ENCODE results near the gene IQCK. TPM values are rescaled to one million over a fixed set of nuclear protein-coding genes. Genes with fewer than 3 reads are reported as not detected.

The IQCK gene
- total and polyA plus RNA-seq, 2 experiments from 2014 or later = 13.2 to 13.9 TPM

- H3K4me1 ChIP-seq (ENCODE audit: low read depth) = no peaks in the 10 kb centered on the region
- H3K27ac ChIP-seq = no peak overlapping the region
- H3K36me3 ChIP-seq = no peaks in the 10 kb centered on the region
- DNase-seq (ENCODE audit: low read depth in 1 of 2, low spot score in 1 of 2) = no peak
- no peaks in the 10 kb centered on the region for H3K27me3 ChIP-seq
- no peaks in the 10 kb centered on the region for H3K9me3 ChIP-seq (ENCODE audit: low read depth)
- no peak overlapping the region for H3K4me3 ChIP-seq
- TF ChIP-seq CTCF (IDR thresholded peaks at IDR 0.05; ENCODE audit: low read depth, low read length) = no peak
Observed at GRCh38 chr16:19850131-19850817, 132.2 kb downstream of the IQCK start.

DNA sequence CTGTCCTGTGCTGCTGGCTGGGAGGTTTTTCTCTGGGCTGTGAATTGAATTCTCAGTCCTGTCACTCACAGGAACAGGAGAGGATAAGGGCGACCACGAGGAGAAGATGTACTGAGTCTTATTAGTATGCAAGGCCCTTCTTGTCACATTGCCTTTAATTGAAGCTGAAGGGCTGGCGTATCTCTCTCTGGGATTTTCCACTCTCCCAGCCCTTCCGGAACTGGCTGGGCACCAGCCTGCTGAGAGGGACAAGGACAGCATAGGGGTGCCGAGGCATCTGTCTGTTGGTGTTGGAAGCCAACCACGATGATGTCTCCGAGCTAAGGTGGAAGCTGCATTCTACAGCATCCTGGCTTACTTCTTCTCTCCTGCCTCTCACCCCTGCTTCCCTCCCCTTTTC lies 133.4 kb downstream of the IQCK start:
- DNase-seq (ENCODE audit: low read depth in 1 of 2, low spot score in 1 of 2) = no peak
- Histone ChIP-seq H3K4me3 (no peak overlapping the region), H3K4me1 (ENCODE audit: low read depth) (no peaks in the 10 kb centered on the region), H3K9me3 (ENCODE audit: low read depth) (no peaks in the 10 kb centered on the region), H3K27ac (no peak overlapping the region), H3K36me3 (no peaks in the 10 kb centered on the region), H3K27me3 (no peaks in the 10 kb centered on the region)
- no peak for TF ChIP-seq CTCF (IDR thresholded peaks at IDR 0.05; ENCODE audit: low read depth, low read length)

GRCh38 chr16:19853132-19853741 lies 135.2 kb downstream of the IQCK start:
- Histone ChIP-seq H3K9me3 (ENCODE audit: low read depth) (no peaks in the 10 kb centered on the region), H3K36me3 (no peaks in the 10 kb centered on the region), H3K27me3 (no peaks in the 10 kb centered on the region), H3K27ac (no peak overlapping the region), H3K4me3 (no peak overlapping the region), H3K4me1 (ENCODE audit: low read depth) (no peaks in the 10 kb centered on the region)
- DNase-seq (ENCODE audit: low read depth in 1 of 2, low spot score in 1 of 2) = no peak
- TF ChIP-seq CTCF (IDR thresholded peaks at IDR 0.05; ENCODE audit: low read depth, low read length) = no peak

- H3K36me3 ChIP-seq = no peaks in the 10 kb centered on the region
- H3K27ac ChIP-seq = no peak overlapping the region
- H3K9me3 ChIP-seq (ENCODE audit: low read depth) = no peaks in the 10 kb centered on the region
- H3K27me3 ChIP-seq = no peaks in the 10 kb centered on the region
- no peak for TF ChIP-seq CTCF (IDR thresholded peaks at IDR 0.05; ENCODE audit: low read depth, low read length)
- no peak for DNase-seq (ENCODE audit: low read depth in 1 of 2, low spot score in 1 of 2)
- H3K4me1 ChIP-seq (ENCODE audit: low read depth) = no peaks in the 10 kb centered on the region
- H3K4me3 ChIP-seq = no peak overlapping the region
Observed at GRCh38 chr16:19853742-19854542, 135.9 kb downstream of the IQCK start.

DNA sequence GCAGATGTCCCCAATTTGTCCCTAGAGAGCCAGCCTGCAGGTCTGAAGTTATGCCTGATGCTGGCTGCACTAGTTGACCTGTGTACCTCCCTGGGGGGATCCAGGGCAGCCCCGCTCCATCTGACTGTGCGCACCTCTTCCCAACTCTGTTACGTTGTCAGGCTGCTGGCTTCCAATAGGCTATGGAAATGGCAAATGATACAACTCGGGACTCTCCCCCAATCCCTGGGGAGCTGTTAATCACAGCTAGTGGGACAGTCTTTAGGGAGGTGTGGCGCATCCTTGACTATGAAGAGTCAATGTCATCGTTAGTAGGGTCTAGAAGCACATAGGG lies 136.4 kb downstream of the IQCK start:
- TF ChIP-seq CTCF (IDR thresholded peaks at IDR 0.05; ENCODE audit: low read depth, low read length) = no peak
- DNase-seq (ENCODE audit: low read depth in 1 of 2, low spot score in 1 of 2) = no peak
- no peaks in the 10 kb centered on the region for H3K36me3 ChIP-seq
- no peaks in the 10 kb centered on the region for H3K27me3 ChIP-seq
- H3K4me3 ChIP-seq = no peak overlapping the region
- no peaks in the 10 kb centered on the region for H3K4me1 ChIP-seq (ENCODE audit: low read depth)
- no peak overlapping the region for H3K27ac ChIP-seq
- H3K9me3 ChIP-seq (ENCODE audit: low read depth) = no peaks in the 10 kb centered on the region
